ENCODE data around the gene PANK1. TPM values are rescaled to one million over a fixed set of nuclear protein-coding genes. Genes with fewer than 3 reads are reported as not detected.
A peak's percentile ranks its signal among the peaks of the same experiment; 100 is the strongest.

The PANK1 gene
- total RNA-seq, 1 experiment from 2014 or later, result 24.9 TPM

- ATAC-seq (no peak), DNase-seq (ENCODE audit: low spot score) (no peak)
- Mint-ChIP-seq H3K36me3 (peaks cover 44% of the 10 kb centered on the region), H3K27me3 (ENCODE audit: low read depth) (no peaks in the 10 kb centered on the region), H3K4me3 (no peak overlapping the region), H3K27ac (no peak overlapping the region), H3K4me1 (peaks cover 24% of the 10 kb centered on the region), H3K9me3 (peaks cover 41% of the 10 kb centered on the region)
- ChIA-PET CTCF (no interaction called here), POLR2A (no interaction called here)
- TF ChIP-seq, protein P1, sequence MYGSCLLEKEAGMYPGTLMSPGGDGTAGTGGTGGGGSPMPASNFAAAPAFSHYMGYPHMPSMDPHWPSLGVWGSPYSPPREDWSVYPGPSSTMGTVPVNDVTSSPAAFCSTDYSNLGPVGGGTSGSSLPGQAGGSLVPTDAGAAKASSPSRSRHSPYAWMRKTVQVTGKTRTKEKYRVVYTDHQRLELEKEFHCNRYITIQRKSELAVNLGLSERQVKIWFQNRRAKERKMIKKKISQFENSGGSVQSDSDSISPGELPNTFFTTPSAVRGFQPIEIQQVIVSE (CRISPR knock-in tag; IDR thresholded peaks at IDR 0.05; ENCODE audit: borderline replicate concordance), result no peak
- no peak for TF ChIP-seq ZNF219 (CRISPR knock-in tag; IDR thresholded peaks at IDR 0.05; ENCODE audit: borderline replicate concordance)
These were observed 7.8 kb upstream of the PANK1 start for GRCh38 chr10:89652806-89653370.

DNA sequence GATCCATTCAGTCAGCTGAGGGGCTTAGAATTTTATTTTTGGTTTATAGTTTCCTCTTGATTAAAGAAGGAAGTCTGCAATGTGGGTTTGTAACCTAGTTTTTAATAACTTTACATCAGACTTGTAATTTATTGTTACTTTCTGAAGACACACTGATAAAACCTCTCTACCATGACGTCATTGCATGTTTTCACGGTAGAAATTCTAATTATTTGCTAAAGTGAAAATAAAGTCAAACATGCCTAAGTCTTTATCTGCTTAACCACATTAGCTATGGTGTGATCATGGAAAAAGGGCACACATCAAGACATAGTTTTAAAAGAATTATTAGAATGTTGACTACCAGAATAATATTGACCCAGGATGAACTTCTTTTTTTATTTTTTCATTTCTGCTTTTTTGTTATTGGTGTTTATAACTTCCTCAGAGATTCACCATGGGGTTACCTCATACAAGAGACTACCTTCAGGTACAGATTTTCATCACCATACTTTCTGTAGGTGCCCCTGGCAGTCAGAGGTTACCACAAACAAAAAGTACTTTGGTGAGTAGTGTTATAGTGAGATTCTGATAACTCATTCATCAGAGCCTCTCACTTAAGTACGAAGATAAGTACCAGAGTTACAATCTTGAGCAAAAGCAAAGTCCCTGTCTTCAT lies 7.0 kb upstream of the PANK1 start:
- TF ChIP-seq ZNF425 (CRISPR knock-in tag; conservative IDR thresholded peaks at IDR 0.05) (no peak), ZNF512 (CRISPR knock-in tag; IDR thresholded peaks at IDR 0.05; ENCODE audit: borderline replicate concordance) (no peak), GABPB1 (CRISPR knock-in tag; IDR thresholded peaks at IDR 0.05) (no peak), ZNF121 (CRISPR knock-in tag; IDR thresholded peaks at IDR 0.05) (no peak), TEAD1 (CRISPR knock-in tag; IDR thresholded peaks at IDR 0.05) (no peak), RORB (CRISPR knock-in tag; IDR thresholded peaks at IDR 0.05) (no peak)
- TF ChIP-seq, protein P2, sequence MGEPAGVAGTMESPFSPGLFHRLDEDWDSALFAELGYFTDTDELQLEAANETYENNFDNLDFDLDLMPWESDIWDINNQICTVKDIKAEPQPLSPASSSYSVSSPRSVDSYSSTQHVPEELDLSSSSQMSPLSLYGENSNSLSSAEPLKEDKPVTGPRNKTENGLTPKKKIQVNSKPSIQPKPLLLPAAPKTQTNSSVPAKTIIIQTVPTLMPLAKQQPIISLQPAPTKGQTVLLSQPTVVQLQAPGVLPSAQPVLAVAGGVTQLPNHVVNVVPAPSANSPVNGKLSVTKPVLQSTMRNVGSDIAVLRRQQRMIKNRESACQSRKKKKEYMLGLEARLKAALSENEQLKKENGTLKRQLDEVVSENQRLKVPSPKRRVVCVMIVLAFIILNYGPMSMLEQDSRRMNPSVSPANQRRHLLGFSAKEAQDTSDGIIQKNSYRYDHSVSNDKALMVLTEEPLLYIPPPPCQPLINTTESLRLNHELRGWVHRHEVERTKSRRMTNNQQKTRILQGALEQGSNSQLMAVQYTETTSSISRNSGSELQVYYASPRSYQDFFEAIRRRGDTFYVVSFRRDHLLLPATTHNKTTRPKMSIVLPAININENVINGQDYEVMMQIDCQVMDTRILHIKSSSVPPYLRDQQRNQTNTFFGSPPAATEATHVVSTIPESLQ (CRISPR knock-in tag; IDR thresholded peaks at IDR 0.05), result no peak
- TF ChIP-seq, protein P1 (CRISPR knock-in tag; IDR thresholded peaks at IDR 0.05; ENCODE audit: borderline replicate concordance), result no peak
- TF ChIP-seq, protein P3, sequence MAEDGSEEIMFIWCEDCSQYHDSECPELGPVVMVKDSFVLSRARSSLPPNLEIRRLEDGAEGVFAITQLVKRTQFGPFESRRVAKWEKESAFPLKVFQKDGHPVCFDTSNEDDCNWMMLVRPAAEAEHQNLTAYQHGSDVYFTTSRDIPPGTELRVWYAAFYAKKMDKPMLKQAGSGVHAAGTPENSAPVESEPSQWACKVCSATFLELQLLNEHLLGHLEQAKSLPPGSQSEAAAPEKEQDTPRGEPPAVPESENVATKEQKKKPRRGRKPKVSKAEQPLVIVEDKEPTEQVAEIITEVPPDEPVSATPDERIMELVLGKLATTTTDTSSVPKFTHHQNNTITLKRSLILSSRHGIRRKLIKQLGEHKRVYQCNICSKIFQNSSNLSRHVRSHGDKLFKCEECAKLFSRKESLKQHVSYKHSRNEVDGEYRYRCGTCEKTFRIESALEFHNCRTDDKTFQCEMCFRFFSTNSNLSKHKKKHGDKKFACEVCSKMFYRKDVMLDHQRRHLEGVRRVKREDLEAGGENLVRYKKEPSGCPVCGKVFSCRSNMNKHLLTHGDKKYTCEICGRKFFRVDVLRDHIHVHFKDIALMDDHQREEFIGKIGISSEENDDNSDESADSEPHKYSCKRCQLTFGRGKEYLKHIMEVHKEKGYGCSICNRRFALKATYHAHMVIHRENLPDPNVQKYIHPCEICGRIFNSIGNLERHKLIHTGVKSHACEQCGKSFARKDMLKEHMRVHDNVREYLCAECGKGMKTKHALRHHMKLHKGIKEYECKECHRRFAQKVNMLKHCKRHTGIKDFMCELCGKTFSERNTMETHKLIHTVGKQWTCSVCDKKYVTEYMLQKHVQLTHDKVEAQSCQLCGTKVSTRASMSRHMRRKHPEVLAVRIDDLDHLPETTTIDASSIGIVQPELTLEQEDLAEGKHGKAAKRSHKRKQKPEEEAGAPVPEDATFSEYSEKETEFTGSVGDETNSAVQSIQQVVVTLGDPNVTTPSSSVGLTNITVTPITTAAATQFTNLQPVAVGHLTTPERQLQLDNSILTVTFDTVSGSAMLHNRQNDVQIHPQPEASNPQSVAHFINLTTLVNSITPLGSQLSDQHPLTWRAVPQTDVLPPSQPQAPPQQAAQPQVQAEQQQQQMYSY (CRISPR knock-in tag; IDR thresholded peaks at IDR 0.05), result no peak
- peaks cover 38% of the 10 kb centered on the region for H3K9me3 Mint-ChIP-seq
- H3K4me1 Mint-ChIP-seq, result peaks cover 31% of the 10 kb centered on the region
- POLR2A ChIA-PET, result no interaction called here
- ATAC-seq (no peak), DNase-seq (ENCODE audit: low spot score) (no peak)
- H3K27me3 Mint-ChIP-seq (ENCODE audit: low read depth), result no peaks in the 10 kb centered on the region
- CTCF ChIA-PET, result interaction anchor here (1.2 kb wide), 1 partner anchor 49 kb away, joined by 3 read pairs; the partner anchor contains the start of gene KIF20B
- peaks cover 41% of the 10 kb centered on the region for H3K36me3 Mint-ChIP-seq
- H3K4me3 Mint-ChIP-seq, result no peak overlapping the region
- 0 out of 2 replicates have a peak overlapping the region, but pooled peaks have one; percentile 38 for H3K27ac Mint-ChIP-seq
